Measurements from ENCODE around the gene EFR3B. TPM values are rescaled to one million over a fixed set of nuclear protein-coding genes. Genes with fewer than 3 reads are reported as not detected.
"Not testable (repeated sequence)": the region's sequence is repeated elsewhere in the genome, so short reads cannot be mapped to it uniquely, and the experiment has no call there.

The EFR3B gene
- total RNA-seq, 1 donor from 2014 or later: 1.5 TPM

DNA sequence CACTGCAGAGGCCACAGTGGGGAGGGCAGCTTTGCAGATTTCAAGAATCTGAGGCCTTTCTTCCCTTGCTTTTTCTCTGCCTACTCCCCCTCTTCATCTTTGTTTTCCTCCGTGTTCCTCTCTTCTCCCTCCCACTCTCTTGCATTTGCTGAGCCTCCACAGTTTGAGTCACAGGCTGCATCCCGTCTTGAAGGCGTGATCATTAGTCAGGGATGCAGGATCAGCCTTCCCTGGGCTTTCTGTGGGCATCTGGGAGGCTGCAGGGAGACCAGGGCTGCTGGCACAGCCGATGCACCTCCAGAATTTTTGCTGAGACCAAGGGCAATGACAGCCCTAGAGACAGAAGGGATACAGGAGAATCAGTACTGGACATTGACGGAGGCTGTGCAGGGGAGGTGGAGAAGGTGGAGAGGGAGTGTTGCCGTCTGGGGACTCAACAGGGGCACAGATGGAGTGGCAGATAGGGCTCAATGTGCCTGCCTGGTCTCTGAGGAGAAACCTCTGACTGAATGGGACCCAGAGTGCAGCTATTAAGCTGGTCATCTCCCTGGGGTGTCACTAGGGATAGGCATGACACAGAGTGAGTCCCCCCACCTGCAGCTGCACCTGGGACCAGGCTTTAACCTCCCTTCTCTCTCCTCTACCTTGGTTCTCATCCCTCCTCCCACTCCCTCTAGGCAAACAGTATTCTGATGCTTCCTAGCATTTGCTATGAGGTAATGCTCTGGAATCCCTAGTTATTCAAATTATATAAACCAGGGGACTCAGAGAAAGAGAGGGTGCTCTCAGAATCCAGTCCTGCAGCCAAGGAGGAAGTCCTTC, 41.2 kb upstream of the EFR3B start:
- TF ChIP-seq CTCF (IDR thresholded peaks at IDR 0.05): no peak
- TF ChIP-seq POLR2AphosphoS5 (IDR thresholded peaks at IDR 0.05; ENCODE audit: insufficient read depth in 1 of 2, low read depth in 1 of 2): no peak
- no peak for TF ChIP-seq POLR2A (IDR thresholded peaks at IDR 0.05)
- Histone ChIP-seq H3K9me3 (no peaks in the 10 kb centered on the region), H3K27ac (no peak overlapping the region), H3K4me1 (no peaks in the 10 kb centered on the region), H3K27me3 (no peaks in the 10 kb centered on the region), H3K4me3 (no peak overlapping the region), H3K36me3 (no peaks in the 10 kb centered on the region)
- intact Hi-C loops (cut with DNase I): no loop called here
- no peak for DNase-seq (ENCODE audit: extremely low spot score in 2 of 2)

DNA sequence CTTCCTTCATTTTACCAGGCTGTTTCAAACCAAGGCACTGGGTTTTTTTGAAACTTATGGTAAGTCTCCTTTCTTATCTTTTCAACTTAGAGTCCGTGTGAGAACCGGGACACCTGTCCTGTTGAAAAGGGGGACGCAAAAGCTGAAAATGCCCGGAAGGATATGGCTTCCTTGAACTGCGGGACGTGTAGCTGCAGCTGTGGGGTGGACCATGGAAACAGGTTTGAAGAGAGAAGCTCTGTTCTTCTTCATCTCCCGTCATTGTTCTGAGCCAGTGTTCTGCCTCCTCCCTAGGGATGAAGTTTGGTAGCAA, 40.6 kb upstream of the EFR3B start:
- H3K36me3 ChIP-seq: no peaks in the 10 kb centered on the region

GRCh38 chr2:25002066-25002465, 39.8 kb upstream of the EFR3B start:
- no peaks in the 10 kb centered on the region for H3K36me3 ChIP-seq
- H3K27ac ChIP-seq: no peak overlapping the region
- no peaks in the 10 kb centered on the region for H3K9me3 ChIP-seq
- no peak overlapping the region for H3K4me3 ChIP-seq
- DNase-seq (ENCODE audit: extremely low spot score in 2 of 2): no peak
- intact Hi-C loops (cut with DNase I): no loop called here
- H3K27me3 ChIP-seq: no peaks in the 10 kb centered on the region
- no peaks in the 10 kb centered on the region for H3K4me1 ChIP-seq
- TF ChIP-seq POLR2A (IDR thresholded peaks at IDR 0.05): no peak
- no peak for TF ChIP-seq CTCF (IDR thresholded peaks at IDR 0.05)
- no peak for TF ChIP-seq POLR2AphosphoS5 (IDR thresholded peaks at IDR 0.05; ENCODE audit: insufficient read depth in 1 of 2, low read depth in 1 of 2)

More for the DNA sequence above, 40.6 kb upstream of the EFR3B start:
- no peak for TF ChIP-seq CTCF (IDR thresholded peaks at IDR 0.05)
- no peak for TF ChIP-seq POLR2A (IDR thresholded peaks at IDR 0.05)
- no peak for TF ChIP-seq POLR2AphosphoS5 (IDR thresholded peaks at IDR 0.05; ENCODE audit: insufficient read depth in 1 of 2, low read depth in 1 of 2)
- Histone ChIP-seq H3K4me1 (no peaks in the 10 kb centered on the region), H3K27me3 (no peaks in the 10 kb centered on the region), H3K4me3 (no peak overlapping the region), H3K27ac (no peak overlapping the region), H3K9me3 (no peaks in the 10 kb centered on the region)
- no peak for DNase-seq (ENCODE audit: extremely low spot score in 2 of 2)
- intact Hi-C loops (cut with DNase I): no loop called here

DNA sequence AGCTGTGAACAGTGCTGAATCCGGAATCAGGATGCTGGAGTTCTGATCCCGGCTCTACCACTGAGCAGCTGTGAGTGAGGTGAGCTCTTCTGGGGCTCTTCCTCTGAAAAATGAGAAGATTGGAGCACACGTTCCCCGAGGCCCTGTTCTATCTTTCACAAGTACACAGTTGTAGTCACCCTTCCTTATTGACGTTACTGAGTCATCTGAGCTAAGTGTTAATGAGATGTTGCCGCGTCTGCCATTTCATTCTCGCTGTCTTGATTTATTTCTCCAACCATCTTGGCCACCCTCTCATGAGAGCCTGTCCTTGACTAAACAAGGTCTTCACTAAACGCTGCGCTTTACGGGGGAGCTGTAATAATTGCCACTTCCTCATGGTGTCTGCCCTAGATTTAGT, 31.9 kb upstream of the EFR3B start:
- intact Hi-C loops (cut with DNase I): no loop called here
- Histone ChIP-seq H3K27ac (no peak overlapping the region), H3K4me1 (no peaks in the 10 kb centered on the region), H3K4me3 (no peak overlapping the region), H3K27me3 (no peaks in the 10 kb centered on the region), H3K36me3 (no peaks in the 10 kb centered on the region), H3K9me3 (no peaks in the 10 kb centered on the region)
- TF ChIP-seq POLR2AphosphoS5 (IDR thresholded peaks at IDR 0.05; ENCODE audit: insufficient read depth in 1 of 2, low read depth in 1 of 2): no peak
- no peak for TF ChIP-seq CTCF (IDR thresholded peaks at IDR 0.05)
- no peak for TF ChIP-seq POLR2A (IDR thresholded peaks at IDR 0.05)
- DNase-seq (ENCODE audit: extremely low spot score in 2 of 2): no peak

- DNase-seq (ENCODE audit: extremely low spot score in 2 of 2); H3K4me1 ChIP-seq; H3K4me3 ChIP-seq; H3K36me3 ChIP-seq; H3K27me3 ChIP-seq; H3K27ac ChIP-seq; intact Hi-C loops (cut with DNase I); H3K9me3 ChIP-seq: not testable (repeated sequence)
These were observed 30.5 kb upstream of the EFR3B start for GRCh38 chr2:25011342-25011741.
